ENCODE results near the gene CDC34.
A peak's percentile ranks its signal among the peaks of the same experiment; 100 is the strongest.

The CDC34 gene

GRCh38 chr19:497491-497868, 34.1 kb upstream of the CDC34 start:
- no peak for DNase-seq (ENCODE audit: low read depth in 1 of 2, low spot score in 1 of 2)

- no peak for DNase-seq (ENCODE audit: low read depth in 1 of 2, low spot score in 1 of 2)
Measured at GRCh38 chr19:497869-498510, 33.6 kb upstream of the CDC34 start.

- no peak for DNase-seq (ENCODE audit: low read depth in 1 of 2, low spot score in 1 of 2)
Measured at GRCh38 chr19:498511-498891, 33.1 kb upstream of the CDC34 start.

- no peak for DNase-seq (ENCODE audit: low read depth in 1 of 2, low spot score in 1 of 2)
Measured at GRCh38 chr19:498977-499623, 32.5 kb upstream of the CDC34 start.

- no peak for DNase-seq (ENCODE audit: low read depth in 1 of 2, low spot score in 1 of 2)
Measured at GRCh38 chr19:501646-502045, 29.9 kb upstream of the CDC34 start.

- DNase-seq (ENCODE audit: low read depth in 1 of 2, low spot score in 1 of 2) = no peak
Measured at GRCh38 chr19:504616-505015, 26.9 kb upstream of the CDC34 start.

GRCh38 chr19:506404-507285, 24.9 kb upstream of the CDC34 start:
- peak; percentile 83 to 87 for DNase-seq (ENCODE audit: low read depth in 1 of 2, low spot score in 1 of 2)

GRCh38 chr19:507286-508203, 24.0 kb upstream of the CDC34 start, which contains the start of gene TPGS1:
TSS of gene TPGS1 (plus strand) at chr19:507497. CDS start at chr19:507507, 10 bp downstream.
- peak; percentile 45 to 77 for DNase-seq (ENCODE audit: low read depth in 1 of 2, low spot score in 1 of 2)

- no peak for DNase-seq (ENCODE audit: low read depth in 1 of 2, low spot score in 1 of 2)
Measured at GRCh38 chr19:508204-509150, 23.1 kb upstream of the CDC34 start.

GRCh38 chr19:510606-511100, 20.9 kb upstream of the CDC34 start:
- peak; percentile 83 to 88 for DNase-seq (ENCODE audit: low read depth in 1 of 2, low spot score in 1 of 2)

GRCh38 chr19:511101-511851, 20.3 kb upstream of the CDC34 start:
- peak; percentile 70 to 76 for DNase-seq (ENCODE audit: low read depth in 1 of 2, low spot score in 1 of 2)

GRCh38 chr19:512547-513365, 18.8 kb upstream of the CDC34 start:
- no peak for DNase-seq (ENCODE audit: low read depth in 1 of 2, low spot score in 1 of 2)

GRCh38 chr19:513368-514165, 18.0 kb upstream of the CDC34 start:
- DNase-seq (ENCODE audit: low read depth in 1 of 2, low spot score in 1 of 2) = no peak

GRCh38 chr19:514166-514663, 17.3 kb upstream of the CDC34 start:
- no peak for DNase-seq (ENCODE audit: low read depth in 1 of 2, low spot score in 1 of 2)

- DNase-seq (ENCODE audit: low read depth in 1 of 2, low spot score in 1 of 2) = no peak
Measured at GRCh38 chr19:517721-518597, 13.6 kb upstream of the CDC34 start.

- DNase-seq (ENCODE audit: low read depth in 1 of 2, low spot score in 1 of 2) = peak; percentile 32 to 39
Measured at GRCh38 chr19:518598-519231, 12.8 kb upstream of the CDC34 start.

All from activated T-helper 1 cell treated with anti-CD3 and anti-CD28 coated beads, Interleukin-2, amount 50 U/mL, for 16 hours (primary cell).